ENCODE data around the gene GLIS1. TPM values are rescaled to one million over a fixed set of nuclear protein-coding genes. Genes with fewer than 3 reads are reported as not detected.

The GLIS1 gene
- total RNA-seq, 1 experiment from 2014 or later: 0.39 TPM

GRCh38 chr1:53585129-53585528, 153.8 kb downstream of the GLIS1 start (continued):
- TF ChIP-seq TCF7L2 (IDR thresholded peaks at IDR 0.05; ENCODE audit: borderline replicate concordance, extremely low read depth, insufficient read depth, insufficient read length) (no peak), ZFX (IDR thresholded peaks at IDR 0.05) (no peak), ATF3 (IDR thresholded peaks at IDR 0.05) (no peak)

DNA sequence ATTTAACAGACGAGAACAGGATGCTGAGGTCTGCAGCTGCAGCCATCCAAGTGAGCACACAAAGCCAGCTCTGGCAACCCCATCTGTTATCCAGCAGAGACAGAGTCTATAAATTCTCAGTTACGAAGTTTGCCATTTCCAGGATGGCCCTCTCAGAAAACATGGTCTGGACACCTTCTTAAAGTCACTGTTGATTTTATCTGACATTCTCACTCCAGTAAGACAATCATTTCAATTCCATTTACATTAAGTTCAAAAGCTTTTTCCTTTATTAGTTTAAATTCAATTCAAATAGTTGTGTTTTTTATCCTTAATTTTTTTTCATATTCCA, 154.2 kb downstream of the GLIS1 start:
- CTCF ChIA-PET: no interaction called here
- no peaks in the 10 kb centered on the region for H4K20me1 ChIP-seq (ENCODE audit: insufficient read depth)

More for the DNA sequence above, 154.2 kb downstream of the GLIS1 start:
- Histone ChIP-seq H3K4me3 (replicated peaks in 1 of 2; ENCODE audit: low read depth in 1 of 2, low read length in 2 of 2) (no peak overlapping the region), H3K27me3 (ENCODE audit: insufficient read depth, low read length) (peaks cover 9% of the 10 kb centered on the region; the same call in 1 of the 2 replicates), H3K79me2 (ENCODE audit: insufficient read depth, low read length) (no peaks in the 10 kb centered on the region), H3K27ac (ENCODE audit: low read depth, low read length) (no peak overlapping the region), H3K4me1 (ENCODE audit: control insufficient read depth in 1 of 2, insufficient read depth in 2 of 2, low read length in 2 of 2) (peaks cover 5 to 12% of the 10 kb centered on the region in 2 experiments; a peak in 2 of 4 replicates), H2AFZ (ENCODE audit: low read depth, low read length, poor library complexity, severe bottlenecking) (no peak overlapping the region), H3K9ac (ENCODE audit: low read length) (no peak overlapping the region), H3K9me3 (ENCODE audit: control insufficient read depth in 1 of 2, insufficient read depth in 1 of 2, low read depth in 1 of 2, low read length in 2 of 2) (no peaks in the 10 kb centered on the region), H3K36me3 (ENCODE audit: control insufficient read depth in 1 of 2, insufficient read depth in 2 of 2, low read length in 2 of 2) (no peaks in the 10 kb centered on the region), H3K9me2 (ENCODE audit: insufficient read depth) (no peaks in the 10 kb centered on the region), H3K4me2 (ENCODE audit: low read length) (no peak overlapping the region)
- TF ChIP-seq, protein P1, sequence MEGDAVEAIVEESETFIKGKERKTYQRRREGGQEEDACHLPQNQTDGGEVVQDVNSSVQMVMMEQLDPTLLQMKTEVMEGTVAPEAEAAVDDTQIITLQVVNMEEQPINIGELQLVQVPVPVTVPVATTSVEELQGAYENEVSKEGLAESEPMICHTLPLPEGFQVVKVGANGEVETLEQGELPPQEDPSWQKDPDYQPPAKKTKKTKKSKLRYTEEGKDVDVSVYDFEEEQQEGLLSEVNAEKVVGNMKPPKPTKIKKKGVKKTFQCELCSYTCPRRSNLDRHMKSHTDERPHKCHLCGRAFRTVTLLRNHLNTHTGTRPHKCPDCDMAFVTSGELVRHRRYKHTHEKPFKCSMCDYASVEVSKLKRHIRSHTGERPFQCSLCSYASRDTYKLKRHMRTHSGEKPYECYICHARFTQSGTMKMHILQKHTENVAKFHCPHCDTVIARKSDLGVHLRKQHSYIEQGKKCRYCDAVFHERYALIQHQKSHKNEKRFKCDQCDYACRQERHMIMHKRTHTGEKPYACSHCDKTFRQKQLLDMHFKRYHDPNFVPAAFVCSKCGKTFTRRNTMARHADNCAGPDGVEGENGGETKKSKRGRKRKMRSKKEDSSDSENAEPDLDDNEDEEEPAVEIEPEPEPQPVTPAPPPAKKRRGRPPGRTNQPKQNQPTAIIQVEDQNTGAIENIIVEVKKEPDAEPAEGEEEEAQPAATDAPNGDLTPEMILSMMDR (IDR thresholded peaks at IDR 0.05 in 2 of 3, conservative IDR thresholded peaks at IDR 0.05 in 1 of 3; ENCODE audit: borderline replicate concordance in 1 of 3, insufficient read depth in 1 of 3, low read depth in 2 of 3, low read length in 2 of 3): no peak
- TF ChIP-seq EZH2 (IDR thresholded peaks at IDR 0.05) (no peak), SRF (IDR thresholded peaks at IDR 0.05; ENCODE audit: low read depth) (no peak), MAX (IDR thresholded peaks at IDR 0.05) (no peak), RAD21 (IDR thresholded peaks at IDR 0.05; ENCODE audit: low read depth) (no peak), POLR2A (IDR thresholded peaks at IDR 0.05; ENCODE audit: borderline replicate concordance, extremely low read depth, insufficient read depth, insufficient read length) (no peak)
- TF ChIP-seq, protein P2, sequence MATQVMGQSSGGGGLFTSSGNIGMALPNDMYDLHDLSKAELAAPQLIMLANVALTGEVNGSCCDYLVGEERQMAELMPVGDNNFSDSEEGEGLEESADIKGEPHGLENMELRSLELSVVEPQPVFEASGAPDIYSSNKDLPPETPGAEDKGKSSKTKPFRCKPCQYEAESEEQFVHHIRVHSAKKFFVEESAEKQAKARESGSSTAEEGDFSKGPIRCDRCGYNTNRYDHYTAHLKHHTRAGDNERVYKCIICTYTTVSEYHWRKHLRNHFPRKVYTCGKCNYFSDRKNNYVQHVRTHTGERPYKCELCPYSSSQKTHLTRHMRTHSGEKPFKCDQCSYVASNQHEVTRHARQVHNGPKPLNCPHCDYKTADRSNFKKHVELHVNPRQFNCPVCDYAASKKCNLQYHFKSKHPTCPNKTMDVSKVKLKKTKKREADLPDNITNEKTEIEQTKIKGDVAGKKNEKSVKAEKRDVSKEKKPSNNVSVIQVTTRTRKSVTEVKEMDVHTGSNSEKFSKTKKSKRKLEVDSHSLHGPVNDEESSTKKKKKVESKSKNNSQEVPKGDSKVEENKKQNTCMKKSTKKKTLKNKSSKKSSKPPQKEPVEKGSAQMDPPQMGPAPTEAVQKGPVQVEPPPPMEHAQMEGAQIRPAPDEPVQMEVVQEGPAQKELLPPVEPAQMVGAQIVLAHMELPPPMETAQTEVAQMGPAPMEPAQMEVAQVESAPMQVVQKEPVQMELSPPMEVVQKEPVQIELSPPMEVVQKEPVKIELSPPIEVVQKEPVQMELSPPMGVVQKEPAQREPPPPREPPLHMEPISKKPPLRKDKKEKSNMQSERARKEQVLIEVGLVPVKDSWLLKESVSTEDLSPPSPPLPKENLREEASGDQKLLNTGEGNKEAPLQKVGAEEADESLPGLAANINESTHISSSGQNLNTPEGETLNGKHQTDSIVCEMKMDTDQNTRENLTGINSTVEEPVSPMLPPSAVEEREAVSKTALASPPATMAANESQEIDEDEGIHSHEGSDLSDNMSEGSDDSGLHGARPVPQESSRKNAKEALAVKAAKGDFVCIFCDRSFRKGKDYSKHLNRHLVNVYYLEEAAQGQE (IDR thresholded peaks at IDR 0.05; ENCODE audit: low read depth): no peak
- BruUV-seq (replicated peaks): no TSS peak
- RAD21 ChIA-PET (ENCODE audit: low non-redundant PET in 1 of 2, low total read pairs in 2 of 2, uncharacterized antibody in 2 of 2, unreplicated experiment in 2 of 2): no interaction called here
- intact Hi-C loops (cut with micrococcal nuclease): no loop called here
- POLR2A ChIA-PET: no interaction called here
- DNase-seq (ENCODE audit: low read depth, low spot score): no peak
- ATAC-seq: no peak
